ENCODE results near the gene ING5. TPM values are rescaled to one million over a fixed set of nuclear protein-coding genes. Genes with fewer than 3 reads are reported as not detected.

Gene ING5
- total RNA-seq, 4 donors from 2014 or later, result 33.1 to 105 (median 73.5) TPM

DNA sequence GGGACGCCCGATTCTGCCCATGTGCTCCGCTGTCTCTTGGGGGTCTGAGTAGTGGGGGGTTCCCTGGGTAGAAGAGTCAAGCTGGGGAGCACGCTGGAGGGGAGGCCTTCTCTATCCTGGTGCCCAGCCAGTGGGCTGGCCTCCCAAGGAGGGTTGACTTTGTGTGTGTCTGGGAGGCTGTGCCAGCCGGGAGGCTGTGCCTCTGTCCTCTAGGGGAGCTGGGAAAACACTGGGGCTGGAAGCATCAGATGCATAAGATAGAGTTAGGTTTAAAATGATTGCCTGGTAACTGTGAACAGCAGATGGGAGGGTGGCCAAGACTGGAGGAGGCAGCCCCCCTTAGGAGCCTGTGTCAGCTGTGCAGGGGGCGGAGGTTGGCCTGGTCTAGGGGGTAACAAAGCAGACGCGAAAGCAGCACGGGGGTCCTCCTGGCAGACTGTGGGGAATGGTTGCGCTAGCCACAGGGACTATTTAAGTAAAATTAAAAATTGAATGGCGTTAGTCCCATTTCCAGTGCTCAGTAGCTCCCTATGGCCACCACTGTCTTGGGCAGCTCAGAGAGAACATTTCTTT, 1.3 kb downstream of the ING5 start:
- H3K36me3 ChIP-seq, result peaks cover 0 to 29% (median 0%) of the 10 kb centered on the region in 3 donors
- peaks cover 0 to 22% (median 11%) of the 10 kb centered on the region in 4 donors for H3K4me1 ChIP-seq
- no peaks in the 10 kb centered on the region for H3K9me3 ChIP-seq
- peak overlapping the region; percentile 65 to 97 (median 86) for H3K4me3 ChIP-seq
- peak overlapping the region in 3 of 4 donors; percentile 93 to 99 (median 95) for H3K27ac ChIP-seq
- no peaks in the 10 kb centered on the region for H3K27me3 ChIP-seq
- TF ChIP-seq POLR2A (IDR thresholded peaks at IDR 0.05) (no peak), CTCF (IDR thresholded peaks at IDR 0.05) (no peak)
- DNase-seq, result no peak

- Histone ChIP-seq H3K27ac (no peak overlapping the region), H3K36me3 (peaks cover 0 to 62% (median 0%) of the 10 kb centered on the region in 3 donors), H3K9me3 (no peaks in the 10 kb centered on the region), H3K4me3 (no peak overlapping the region), H3K4me1 (peaks cover 0 to 13% (median 8%) of the 10 kb centered on the region in 4 donors), H3K27me3 (no peaks in the 10 kb centered on the region)
- no peak for TF ChIP-seq POLR2A (IDR thresholded peaks at IDR 0.05)
- no peak for DNase-seq
Observed at GRCh38 chr2:241706537-241706936, 4.7 kb downstream of the ING5 start.

DNA sequence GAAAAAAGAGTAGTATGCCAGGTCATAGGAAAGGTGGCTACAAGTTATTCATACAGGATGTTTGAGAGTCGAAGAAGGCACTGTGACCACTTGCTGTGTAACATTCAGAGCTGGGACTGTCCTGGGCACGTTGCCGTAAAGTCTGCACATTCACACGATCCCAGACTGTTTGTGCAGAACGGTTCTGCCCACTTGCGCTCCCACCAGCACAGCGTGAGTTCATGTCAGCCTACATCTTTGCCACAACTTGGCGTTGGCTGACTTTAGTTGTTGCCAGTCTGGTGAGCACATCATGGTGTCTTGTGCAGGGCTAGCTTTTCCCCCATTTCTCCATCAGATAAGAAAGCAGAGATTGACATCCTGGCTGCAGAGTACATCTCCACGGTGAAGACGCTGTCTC, 7.0 kb downstream of the ING5 start:
- no peak for DNase-seq
- H3K4me3 ChIP-seq, result no peak overlapping the region
- H3K4me1 ChIP-seq, result peaks cover 0 to under 1% (median 0%) of the 10 kb centered on the region in 4 donors
- no peak overlapping the region for H3K27ac ChIP-seq
- no peaks in the 10 kb centered on the region for H3K27me3 ChIP-seq
- H3K36me3 ChIP-seq, result peaks cover 0 to 84% (median 0%) of the 10 kb centered on the region in 3 donors
- no peak for TF ChIP-seq POLR2A (IDR thresholded peaks at IDR 0.05)
- TF ChIP-seq CTCF (IDR thresholded peaks at IDR 0.05), result no peak
- no peaks in the 10 kb centered on the region for H3K9me3 ChIP-seq

- Histone ChIP-seq H3K27ac (no peak overlapping the region), H3K27me3 (no peaks in the 10 kb centered on the region), H3K9me3 (no peaks in the 10 kb centered on the region), H3K36me3 (peaks cover 0 to 81% (median 0%) of the 10 kb centered on the region in 3 donors), H3K4me1 (no peaks in the 10 kb centered on the region), H3K4me3 (no peak overlapping the region)
- TF ChIP-seq POLR2A (IDR thresholded peaks at IDR 0.05) (no peak), CTCF (IDR thresholded peaks at IDR 0.05) (no peak)
- DNase-seq, result no peak
Observed at GRCh38 chr2:241719093-241719492, 17.3 kb downstream of the ING5 start.

GRCh38 chr2:241720099-241720498, 18.3 kb downstream of the ING5 start:
- DNase-seq, result no peak
- TF ChIP-seq POLR2A (IDR thresholded peaks at IDR 0.05) (no peak), CTCF (IDR thresholded peaks at IDR 0.05) (no peak)
- no peaks in the 10 kb centered on the region for H3K4me1 ChIP-seq
- H3K27me3 ChIP-seq, result no peaks in the 10 kb centered on the region
- H3K4me3 ChIP-seq, result no peak overlapping the region
- H3K9me3 ChIP-seq, result no peaks in the 10 kb centered on the region
- no peak overlapping the region for H3K27ac ChIP-seq
- peaks cover 0 to 83% (median 0%) of the 10 kb centered on the region in 3 donors for H3K36me3 ChIP-seq

DNA sequence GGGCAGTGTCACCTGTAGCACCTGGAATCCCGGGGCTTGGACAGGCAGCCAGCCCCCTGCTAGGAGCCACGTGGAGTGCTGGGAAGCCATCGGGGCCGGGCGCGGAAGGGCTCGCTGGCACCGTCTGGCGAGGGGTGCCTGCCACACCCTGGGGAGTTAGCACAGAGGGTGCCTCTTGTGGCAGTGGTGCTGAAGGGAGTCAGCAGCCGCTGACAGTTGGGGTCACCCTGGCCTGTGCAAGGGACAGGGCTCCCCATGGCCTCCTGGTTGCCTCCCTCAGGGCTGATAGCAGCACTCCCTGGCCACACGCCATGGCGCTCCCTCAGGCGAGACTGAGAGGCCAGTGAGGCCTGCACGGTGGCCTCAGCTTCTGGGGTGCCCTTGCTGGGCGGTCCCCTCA, 18.7 kb downstream of the ING5 start:
- no peak overlapping the region for H3K4me3 ChIP-seq
- no peak overlapping the region for H3K27ac ChIP-seq
- no peaks in the 10 kb centered on the region for H3K4me1 ChIP-seq
- no peaks in the 10 kb centered on the region for H3K9me3 ChIP-seq
- H3K27me3 ChIP-seq, result no peaks in the 10 kb centered on the region
- H3K36me3 ChIP-seq, result peaks cover 0 to 80% (median 0%) of the 10 kb centered on the region in 3 donors
- no peak for DNase-seq
- TF ChIP-seq CTCF (IDR thresholded peaks at IDR 0.05) (no peak), POLR2A (IDR thresholded peaks at IDR 0.05) (no peak)
